Endothelial cell of umbilical vein (primary cell): Measurements from ENCODE around the gene FAAH. TPM values are rescaled to one million over a fixed set of nuclear protein-coding genes. Genes with fewer than 3 reads are reported as not detected.

Experiments
- BruUV-seq: library from RNA; stranded (reverse); fragments of 400-500 nt; replicated peaks from 2 replicates; lab custom pipeline; 2021; lab: Mats Ljungman, UMichigan
- CTCF ChIA-PET: fragments of 300-600, 350-600 bp; sonication (Branson Sonifier 250); formaldehyde crosslinking; loops from one replicate; lab custom pipeline; 2021; ENCODE audit warnings: antibody characterized with exemption, inconsistent platforms; lab: Charles Lee
- POLR2A ChIA-PET: fragments of 300-600, 350-600 bp; sonication (Branson Sonifier 250); formaldehyde crosslinking; loops from one replicate; lab custom pipeline; 2021; ENCODE audit warnings: antibody characterized with exemption, inconsistent platforms; lab: Charles Lee
- DNase-seq: peaks from one replicate; pipeline ENCODE4 v3.0.0-alpha.2; 2011; ENCODE audit warnings: low read depth, low spot score
- FAIRE-seq: peaks from 2 replicates; lab custom pipeline; 2011; peaks lifted over from hg19 to GRCh38; lab: Jason Lieb, UNC
- H2AFZ ChIP-seq: 2 replicates; pipeline ENCODE4 v1.6.0; 2012; ENCODE audit warnings: low read depth, low read length, control low read depth, inconsistent platforms
- H3K27ac ChIP-seq: 2 replicates; pipeline ENCODE4 v1.5.1; 2011; ENCODE audit warnings: low read depth, mild to moderate bottlenecking, control low read depth, low read length, moderate library complexity; ENCODE audit not compliant: insufficient read depth
- H3K27me3 ChIP-seq, 2 experiments: 2 replicates each; pipeline versions ENCODE4 v1.6.0 to v1.6.1; 2011; ENCODE audit warnings: low read length in 2 of 2, mixed read lengths in 1 of 2; ENCODE audit not compliant: control insufficient read depth in 2 of 2, insufficient read depth in 2 of 2
- H3K36me3 ChIP-seq, 2 experiments: 2 replicates in 1 of 2; 3 replicates in 1 of 2; pipeline ENCODE4 v1.5.1; 2011; ENCODE audit warnings: low read length in 2 of 2, mild to moderate bottlenecking in 1 of 2, moderate library complexity in 1 of 2; ENCODE audit not compliant: control insufficient read depth in 2 of 2, insufficient read depth in 2 of 2; ENCODE audit errors: extremely low read depth in 1 of 2
- H3K4me1 ChIP-seq: 3 replicates; pipeline ENCODE4 v1.5.1; 2011; ENCODE audit warnings: mild to moderate bottlenecking, low read length; ENCODE audit not compliant: control insufficient read depth, insufficient read depth; ENCODE audit errors: extremely low read depth
- H3K4me2 ChIP-seq: 2 replicates; pipeline ENCODE4 v1.6.1; 2011; ENCODE audit warnings: low read length, control low read depth, mixed read lengths; ENCODE audit not compliant: insufficient read depth
- H3K4me3 ChIP-seq, 3 experiments: fragments of 200-600 bp in 1 of 3; sonication (generic), shearing (Covaris generic) in 1 of 3; replicated peaks in 1 of 3; 2 replicates each; pipeline ENCODE4 v1.5.1; 2011 to 2016; ENCODE audit warnings: control low read depth in 3 of 3, low read length in 3 of 3, mild to moderate bottlenecking in 2 of 3, inconsistent platforms in 1 of 3, low read depth in 1 of 3, moderate library complexity in 1 of 3; ENCODE audit not compliant: insufficient read depth in 1 of 3
- H3K79me2 ChIP-seq: 2 replicates; pipeline ENCODE4 v1.6.0; 2012; ENCODE audit warnings: low read length, inconsistent platforms; ENCODE audit not compliant: control insufficient read depth, insufficient read depth
- H3K9ac ChIP-seq: replicated peaks from 2 replicates; pipeline ENCODE3; 2011; ENCODE audit warnings: low read length, control low read depth; ENCODE audit not compliant: insufficient read depth; ENCODE audit errors: extremely low read depth
- H3K9me1 ChIP-seq: replicated peaks from 3 replicates; pipeline ENCODE4 v1.6.0; 2011; ENCODE audit warnings: mild to moderate bottlenecking, low read length; ENCODE audit not compliant: control insufficient read depth, insufficient read depth; ENCODE audit errors: extremely low read depth
- H3K9me3 ChIP-seq: replicated peaks from 2 replicates; pipeline ENCODE4 v1.5.1; 2012; ENCODE audit warnings: low read length, inconsistent platforms; ENCODE audit not compliant: control insufficient read depth, insufficient read depth
- H4K20me1 ChIP-seq: replicated peaks from 2 replicates; pipeline ENCODE3; 2011; ENCODE audit warnings: mild to moderate bottlenecking, low read length; ENCODE audit not compliant: control insufficient read depth, insufficient read depth; ENCODE audit errors: extremely low read depth
- EZH2 ChIP-seq: IDR thresholded peaks from 2 replicates; pipeline ENCODE4 v1.6.1; 2012; ENCODE audit warnings: borderline replicate concordance, low read depth, mild to moderate bottlenecking, moderate library complexity, low read length, inconsistent platforms; ENCODE audit not compliant: severe bottlenecking
- FOS ChIP-seq: IDR thresholded peaks from 2 replicates; pipeline ENCODE4 v1.6.1; 2011; ENCODE audit warnings: mild to moderate bottlenecking, low read length, moderate library complexity, borderline replicate concordance; ENCODE audit not compliant: insufficient read depth
- GATA2 ChIP-seq: IDR thresholded peaks from 2 replicates; pipeline ENCODE4 v1.7.0; 2011; ENCODE audit warnings: low read depth, mild to moderate bottlenecking, moderate library complexity, mixed read lengths, low read length; ENCODE audit not compliant: insufficient read length, insufficient read depth
- JUN ChIP-seq: IDR thresholded peaks from 2 replicates; pipeline ENCODE4 v1.6.1; 2011; ENCODE audit warnings: borderline replicate concordance, low read depth; ENCODE audit not compliant: insufficient read length, insufficient read depth
- MYC ChIP-seq: IDR thresholded peaks from one replicate; pipeline ENCODE4 v1.6.1; 2011; ENCODE audit warnings: mild to moderate bottlenecking, low read depth, low read length
- POLR2A ChIP-seq: IDR thresholded peaks from 2 replicates; pipeline ENCODE4 v1.6.1; 2012; ENCODE audit warnings: low read depth, mild to moderate bottlenecking, control low read depth, low read length
- POLR2AphosphoS5 ChIP-seq: IDR thresholded peaks from 2 replicates; pipeline ENCODE4 v1.6.1; 2012; ENCODE audit warnings: low read depth, mild to moderate bottlenecking, control low read depth, low read length, moderate library complexity; ENCODE audit not compliant: insufficient read depth
- dilution Hi-C: fragments of 300-500 bp; cut with MboI; formaldehyde crosslinking; loops from one replicate; pipeline ENCODE4 v1.15.0; 2019; ENCODE audit warnings: low sequenced_read_pairs; ENCODE audit not compliant: extremely low pct_ligation_motif_present
- intact Hi-C: fragments of 100-400 bp; cut with micrococcal nuclease; formaldehyde crosslinking; loops from one replicate; pipeline ENCODE4 v1.10.0; 2022
- polyA plus RNA-seq, 4 experiments: library from polyadenylated mRNA; depleted of rRNA in 3 of 4; stranded (reverse) in 3 of 4; unstranded in 1 of 4; fragments of >200 nt; gene quantifications; 2 replicates each; pipeline versions ENCODE4 v1.2.1 to v1.2.3, GENCODE V29; 2011 to 2012; ENCODE audit warnings: missing spikeins in 1 of 4
- total RNA-seq: library from RNA; stranded (reverse); gene quantifications from 2 replicates; pipeline ENCODE4 v1.2.3, GENCODE V29; 2021
- TF ChIP-seq, protein P1 (sequence below), 2 donors: IDR thresholded peaks; 1 replicate in 1 of 2; 2 replicates in 1 of 2; pipeline ENCODE4 v1.5.1; 2011; ENCODE audit warnings: low read length in 2 of 2, mild to moderate bottlenecking in 2 of 2, moderate library complexity in 2 of 2, control low read depth in 1 of 2, inconsistent platforms in 1 of 2, low read depth in 1 of 2; ENCODE audit not compliant: insufficient read depth in 1 of 2; ENCODE audit errors: extremely low read depth in 1 of 2
- TF ChIP-seq, protein P2 (sequence below): IDR thresholded peaks from 2 replicates; pipeline ENCODE4 v1.6.1; 2011; ENCODE audit not compliant: insufficient read depth, insufficient read length

FAAH gene
- total and polyA plus RNA-seq, 2 donors (not counting 3 experiments of a cell fraction or from before 2014, with no cell fraction given), result 0.47 to 1.5 TPM

DNA sequence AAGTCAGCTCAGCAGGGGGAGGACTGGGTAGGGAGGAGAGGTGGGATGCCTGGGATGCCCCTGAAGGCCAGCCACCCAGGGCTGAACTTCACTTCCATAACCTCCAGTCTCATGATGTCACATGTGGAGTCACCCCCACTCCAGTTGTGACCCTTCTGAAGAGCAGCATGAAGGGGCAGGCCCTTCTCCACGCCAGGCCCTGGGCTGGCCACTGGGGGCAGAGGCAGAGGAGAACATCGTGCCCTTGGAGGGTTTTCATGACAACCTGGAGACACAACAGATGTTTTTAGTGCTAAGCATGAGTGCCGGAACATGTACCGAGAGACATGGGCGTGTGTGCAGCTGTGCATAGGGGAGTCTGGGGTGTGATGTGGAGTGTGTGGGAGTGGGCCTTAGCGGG is 37.6 kb downstream of the FAAH start:
- FAIRE-seq (no peak), DNase-seq (no peak)
- Histone ChIP-seq H3K4me2 (no peak overlapping the region), H3K27ac (no peak overlapping the region), H3K9me1 (no peaks in the 10 kb centered on the region), H3K9ac (no peak overlapping the region), H3K4me1 (no peaks in the 10 kb centered on the region), H4K20me1 (no peaks in the 10 kb centered on the region), H3K9me3 (no peaks in the 10 kb centered on the region), H3K79me2 (no peaks in the 10 kb centered on the region), H3K4me3 (no peak overlapping the region), H2AFZ (no peak overlapping the region), H3K27me3 (no peaks in the 10 kb centered on the region), H3K36me3 (no peaks in the 10 kb centered on the region)
- intact Hi-C loops (no loop called here), dilution Hi-C loops (loop anchor here (10.0 kb wide), 1 partner anchor 63 kb away; no protein-coding TSS in a partner anchor)
- TF ChIP-seq, protein P1, sequence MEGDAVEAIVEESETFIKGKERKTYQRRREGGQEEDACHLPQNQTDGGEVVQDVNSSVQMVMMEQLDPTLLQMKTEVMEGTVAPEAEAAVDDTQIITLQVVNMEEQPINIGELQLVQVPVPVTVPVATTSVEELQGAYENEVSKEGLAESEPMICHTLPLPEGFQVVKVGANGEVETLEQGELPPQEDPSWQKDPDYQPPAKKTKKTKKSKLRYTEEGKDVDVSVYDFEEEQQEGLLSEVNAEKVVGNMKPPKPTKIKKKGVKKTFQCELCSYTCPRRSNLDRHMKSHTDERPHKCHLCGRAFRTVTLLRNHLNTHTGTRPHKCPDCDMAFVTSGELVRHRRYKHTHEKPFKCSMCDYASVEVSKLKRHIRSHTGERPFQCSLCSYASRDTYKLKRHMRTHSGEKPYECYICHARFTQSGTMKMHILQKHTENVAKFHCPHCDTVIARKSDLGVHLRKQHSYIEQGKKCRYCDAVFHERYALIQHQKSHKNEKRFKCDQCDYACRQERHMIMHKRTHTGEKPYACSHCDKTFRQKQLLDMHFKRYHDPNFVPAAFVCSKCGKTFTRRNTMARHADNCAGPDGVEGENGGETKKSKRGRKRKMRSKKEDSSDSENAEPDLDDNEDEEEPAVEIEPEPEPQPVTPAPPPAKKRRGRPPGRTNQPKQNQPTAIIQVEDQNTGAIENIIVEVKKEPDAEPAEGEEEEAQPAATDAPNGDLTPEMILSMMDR (IDR thresholded peaks at IDR 0.05; ENCODE audit: extremely low read depth in 1 of 2, insufficient read depth in 1 of 2, low read depth in 1 of 2, low read length in 2 of 2), result no peak
- no peak for TF ChIP-seq FOS
- TF ChIP-seq EZH2, result no peak
- no peak for TF ChIP-seq MYC
- TF ChIP-seq JUN, result no peak
- TF ChIP-seq POLR2A, result no peak
- TF ChIP-seq POLR2AphosphoS5, result no peak
- TF ChIP-seq, protein P2, sequence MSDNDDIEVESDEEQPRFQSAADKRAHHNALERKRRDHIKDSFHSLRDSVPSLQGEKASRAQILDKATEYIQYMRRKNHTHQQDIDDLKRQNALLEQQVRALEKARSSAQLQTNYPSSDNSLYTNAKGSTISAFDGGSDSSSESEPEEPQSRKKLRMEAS, result no peak
- TF ChIP-seq GATA2, result no peak
- ChIA-PET POLR2A (no interaction called here), CTCF (interaction anchor here (1.5 kb wide), 1 partner anchor 17 kb away, joined by 4 read pairs; no protein-coding TSS in a partner anchor)
- BruUV-seq, result no TSS peak
